ENCODE results near the gene IFI27L1. TPM values are rescaled to one million over a fixed set of nuclear protein-coding genes. Genes with fewer than 3 reads are reported as not detected.

Gene IFI27L1
- total RNA-seq (2021; fragmentation: NEBNext Ultra II Directional; extraction: Animal tissue kit (Norgen Biotek cat#: 25700)): 10 to 100 TPM; 22.3 to 28.2 (median 23.7) TPM
- long read RNA-seq, transcript IFI27L1-209 (5 exons, 680 nt): major isoform, 6 of 16 reads
- long read RNA-seq, partial matches to known transcripts: 1 of 16 reads
- long read RNA-seq, other reads (novel, unspliced or antisense): 8 of 16 reads

- no peak for TF ChIP-seq CTCF (IDR thresholded peaks at IDR 0.05)
- peak within 1 kb of the TSS; percentile 99 for H3K4me3 Mint-ChIP-seq
- peak within 1 kb of the TSS; percentile 98 for H3K27ac Mint-ChIP-seq
- DNase-seq: peak; percentile 93
- peaks cover 50% of the 10 kb centered on the region for H3K36me3 Mint-ChIP-seq (ENCODE audit: low read depth)
- peaks cover 17% of the 10 kb centered on the region for H3K9me3 Mint-ChIP-seq
- H3K27me3 Mint-ChIP-seq (ENCODE audit: insufficient read depth): peaks cover 11% of the 10 kb centered on the region
- peaks cover 45% of the 10 kb centered on the region for H3K4me1 Mint-ChIP-seq (ENCODE audit: low read depth)
These were observed at the start of gene IFI27L1, which contains the start of gene DDX24 for GRCh38 chr14:94080621-94081385. Gene IFI27L1, plus strand, starts transcription at chr14:94081310. Its CDS starts 15,628 bp downstream, at chr14:94096938. Gene DDX24, minus strand, starts transcription at chr14:94081202. Its CDS starts 1,460 bp downstream, at chr14:94079742.

- Mint-ChIP-seq H3K4me1 (ENCODE audit: low read depth) (peaks cover 5% of the 10 kb centered on the region), H3K36me3 (ENCODE audit: low read depth) (no peaks in the 10 kb centered on the region)
- DNase-seq: no peak
These were observed 49.2 kb upstream of the IFI27L1 start for GRCh38 chr14:94031883-94032279.

GRCh38 chr14:94034886-94035285 is 46.2 kb upstream of the IFI27L1 start:
- no peak overlapping the region for H3K4me3 Mint-ChIP-seq
- H3K27ac Mint-ChIP-seq: no peak overlapping the region
- no peak for DNase-seq
- no peaks in the 10 kb centered on the region; the same call in 1 of the 2 replicates for H3K27me3 Mint-ChIP-seq (ENCODE audit: insufficient read depth)
- TF ChIP-seq CTCF (IDR thresholded peaks at IDR 0.05): no peak
- H3K36me3 Mint-ChIP-seq (ENCODE audit: low read depth): no peaks in the 10 kb centered on the region
- H3K9me3 Mint-ChIP-seq: no peaks in the 10 kb centered on the region
- H3K4me1 Mint-ChIP-seq (ENCODE audit: low read depth): peaks cover 6% of the 10 kb centered on the region

More at GRCh38 chr14:94031883-94032279, 49.2 kb upstream of the IFI27L1 start:
- Mint-ChIP-seq H3K27ac (no peak overlapping the region), H3K9me3 (no peaks in the 10 kb centered on the region), H3K27me3 (ENCODE audit: insufficient read depth) (no peaks in the 10 kb centered on the region; the same call in 1 of the 2 replicates), H3K4me3 (no peak overlapping the region)
- no peak for TF ChIP-seq CTCF (IDR thresholded peaks at IDR 0.05)

GRCh38 chr14:94036313-94037167 is 44.6 kb upstream of the IFI27L1 start:
- no peak overlapping the region for H3K4me3 Mint-ChIP-seq
- DNase-seq: peak; percentile 80
- peaks cover 16% of the 10 kb centered on the region for H3K4me1 Mint-ChIP-seq (ENCODE audit: low read depth)
- peaks cover 4% of the 10 kb centered on the region; the same call in 1 of the 2 replicates for H3K27me3 Mint-ChIP-seq (ENCODE audit: insufficient read depth)
- peak; percentile 95 for TF ChIP-seq CTCF (IDR thresholded peaks at IDR 0.05)
- H3K36me3 Mint-ChIP-seq (ENCODE audit: low read depth): no peaks in the 10 kb centered on the region
- H3K27ac Mint-ChIP-seq: no peak overlapping the region
- no peaks in the 10 kb centered on the region for H3K9me3 Mint-ChIP-seq

GRCh38 chr14:94037954-94038353 is 43.2 kb upstream of the IFI27L1 start:
- no peak for DNase-seq
- Mint-ChIP-seq H3K27me3 (ENCODE audit: insufficient read depth) (peaks cover 4% of the 10 kb centered on the region; the same call in 1 of the 2 replicates), H3K27ac (no peak overlapping the region), H3K4me1 (ENCODE audit: low read depth) (peaks cover 31% of the 10 kb centered on the region), H3K36me3 (ENCODE audit: low read depth) (no peaks in the 10 kb centered on the region), H3K9me3 (no peaks in the 10 kb centered on the region), H3K4me3 (no peak overlapping the region)
- no peak for TF ChIP-seq CTCF (IDR thresholded peaks at IDR 0.05)
